GM19035 (cell line): ENCODE data around the gene PHRF1.
A peak's percentile ranks its signal among the peaks of the same experiment; 100 is the strongest.
"Not testable (repeated sequence)": the region's sequence is repeated elsewhere in the genome, so short reads cannot be mapped to it uniquely, and the experiment has no call there.

ENCODE experiments used
- ATAC-seq: cut with Tn5 transposase; IDR thresholded peaks from one replicate; pipeline ENCODE4 v1.9.1; 2021; ENCODE audit not compliant: unreplicated experiment

PHRF1 gene

GRCh38 chr11:573146-573759 lies 3.0 kb upstream of the PHRF1 start:
- ATAC-seq = no peak

GRCh38 chr11:574031-574570 lies 2.2 kb upstream of the PHRF1 start:
- not testable (repeated sequence) for ATAC-seq

- no peak for ATAC-seq
Measured at GRCh38 chr11:574632-575312, 1.5 kb upstream of the PHRF1 start.

- ATAC-seq = peak; percentile 28
Measured at GRCh38 chr11:575313-575995, 816 bp upstream of the PHRF1 start.

GRCh38 chr11:576811-577610 lies 741 bp downstream of the PHRF1 start:
- no peak for ATAC-seq

- ATAC-seq = no peak
Measured at GRCh38 chr11:577611-577894, 1.3 kb downstream of the PHRF1 start.

- ATAC-seq = no peak
Measured at GRCh38 chr11:578276-579035, 2.2 kb downstream of the PHRF1 start.

GRCh38 chr11:579830-580601 lies 3.7 kb downstream of the PHRF1 start:
- ATAC-seq = no peak

- no peak for ATAC-seq
Measured at GRCh38 chr11:581342-581741, 5.1 kb downstream of the PHRF1 start.

- ATAC-seq = no peak
Measured at GRCh38 chr11:581752-582151, 5.5 kb downstream of the PHRF1 start.

- no peak for ATAC-seq
Measured at GRCh38 chr11:584287-584686, 8.0 kb downstream of the PHRF1 start.

- ATAC-seq = no peak
Measured at GRCh38 chr11:586376-587316, 10.4 kb downstream of the PHRF1 start.

GRCh38 chr11:587546-587945 lies 11.3 kb downstream of the PHRF1 start:
- no peak for ATAC-seq

GRCh38 chr11:587978-588380 lies 11.7 kb downstream of the PHRF1 start:
- ATAC-seq = no peak

- ATAC-seq = no peak
Measured at GRCh38 chr11:589798-590197, 13.5 kb downstream of the PHRF1 start.

GRCh38 chr11:590997-591396 lies 14.7 kb downstream of the PHRF1 start:
- ATAC-seq = no peak

- no peak for ATAC-seq
Measured at GRCh38 chr11:592501-592900, 16.2 kb downstream of the PHRF1 start.

- no peak for ATAC-seq
Measured at GRCh38 chr11:592918-593317, 16.6 kb downstream of the PHRF1 start.

GRCh38 chr11:593347-593746 lies 17.1 kb downstream of the PHRF1 start:
- ATAC-seq = no peak
